Neural crest cell (in vitro differentiated cells): ENCODE measurements around the gene AUTS2. TPM values are rescaled to one million over a fixed set of nuclear protein-coding genes. Genes with fewer than 3 reads are reported as not detected.

ENCODE experiments used
- DNase-seq: peaks from one replicate; pipeline ENCODE4 v3.0.0; 2021; ENCODE audit warnings: low read depth, mixed read lengths, low spot score
- H3K27ac Mint-ChIP-seq: one replicate; pipeline ENCODE4 v1.8.0; 2021; ENCODE audit warnings: mild to moderate bottlenecking, mixed read lengths; ENCODE audit not compliant: unreplicated experiment
- H3K27me3 Mint-ChIP-seq: 2 replicates; pipeline ENCODE4 v1.8.0; 2021; ENCODE audit warnings: low read depth, mild to moderate bottlenecking, mixed read lengths
- H3K36me3 Mint-ChIP-seq: 2 replicates; pipeline ENCODE4 v1.8.0; 2021; ENCODE audit warnings: low read depth, mild to moderate bottlenecking, mixed read lengths
- H3K4me1 Mint-ChIP-seq: 2 replicates; pipeline ENCODE4 v1.8.0; 2021; ENCODE audit warnings: mixed read lengths
- H3K4me3 Mint-ChIP-seq: one replicate; pipeline ENCODE4 v1.8.0; 2021; ENCODE audit warnings: mild to moderate bottlenecking, mixed read lengths
- H3K9me3 Mint-ChIP-seq: 2 replicates; pipeline ENCODE4 v1.8.0; 2021; ENCODE audit warnings: mixed read lengths
- total RNA-seq: library from RNA; stranded (reverse); gene quantifications from 2 replicates; pipeline ENCODE4 v1.2.1, GENCODE V29; 2021
- TF ChIP-seq, protein P1 (sequence below): fragments of 200-600 bp; sonication (generic); conservative IDR thresholded peaks from 2 replicates; pipeline ENCODE4 v1.5.0; 2021; ENCODE audit warnings: antibody characterized with exemption, mild to moderate bottlenecking

AUTS2 gene
- total RNA-seq, 1 donor from 2014 or later = 152 TPM

- no peaks in the 10 kb centered on the region for H3K27me3 Mint-ChIP-seq
- TF ChIP-seq, protein P1, sequence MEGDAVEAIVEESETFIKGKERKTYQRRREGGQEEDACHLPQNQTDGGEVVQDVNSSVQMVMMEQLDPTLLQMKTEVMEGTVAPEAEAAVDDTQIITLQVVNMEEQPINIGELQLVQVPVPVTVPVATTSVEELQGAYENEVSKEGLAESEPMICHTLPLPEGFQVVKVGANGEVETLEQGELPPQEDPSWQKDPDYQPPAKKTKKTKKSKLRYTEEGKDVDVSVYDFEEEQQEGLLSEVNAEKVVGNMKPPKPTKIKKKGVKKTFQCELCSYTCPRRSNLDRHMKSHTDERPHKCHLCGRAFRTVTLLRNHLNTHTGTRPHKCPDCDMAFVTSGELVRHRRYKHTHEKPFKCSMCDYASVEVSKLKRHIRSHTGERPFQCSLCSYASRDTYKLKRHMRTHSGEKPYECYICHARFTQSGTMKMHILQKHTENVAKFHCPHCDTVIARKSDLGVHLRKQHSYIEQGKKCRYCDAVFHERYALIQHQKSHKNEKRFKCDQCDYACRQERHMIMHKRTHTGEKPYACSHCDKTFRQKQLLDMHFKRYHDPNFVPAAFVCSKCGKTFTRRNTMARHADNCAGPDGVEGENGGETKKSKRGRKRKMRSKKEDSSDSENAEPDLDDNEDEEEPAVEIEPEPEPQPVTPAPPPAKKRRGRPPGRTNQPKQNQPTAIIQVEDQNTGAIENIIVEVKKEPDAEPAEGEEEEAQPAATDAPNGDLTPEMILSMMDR = no peak
- H3K36me3 Mint-ChIP-seq = no peaks in the 10 kb centered on the region
- H3K9me3 Mint-ChIP-seq = no peaks in the 10 kb centered on the region
- H3K27ac Mint-ChIP-seq = no peak overlapping the region
- peaks cover 11% of the 10 kb centered on the region for H3K4me1 Mint-ChIP-seq
- DNase-seq = no peak
- no peak overlapping the region for H3K4me3 Mint-ChIP-seq
Observed at GRCh38 chr7:69804962-69805361, 206.7 kb downstream of the AUTS2 start.

GRCh38 chr7:69808391-69808790 lies 210.1 kb downstream of the AUTS2 start:
- Mint-ChIP-seq H3K27me3 (peaks cover 6% of the 10 kb centered on the region), H3K27ac (no peak overlapping the region), H3K4me3 (no peak overlapping the region), H3K36me3 (no peaks in the 10 kb centered on the region), H3K9me3 (no peaks in the 10 kb centered on the region), H3K4me1 (peaks cover 12% of the 10 kb centered on the region)
- DNase-seq = no peak
- TF ChIP-seq, protein P1 = no peak

GRCh38 chr7:69811476-69812308 lies 213.4 kb downstream of the AUTS2 start:
- TF ChIP-seq, protein P1 = no peak
- Mint-ChIP-seq H3K9me3 (no peaks in the 10 kb centered on the region), H3K36me3 (no peaks in the 10 kb centered on the region), H3K27ac (no peak overlapping the region), H3K4me3 (no peak overlapping the region), H3K4me1 (peaks cover 34% of the 10 kb centered on the region), H3K27me3 (peaks cover 6% of the 10 kb centered on the region)
- no peak for DNase-seq

- Mint-ChIP-seq H3K4me1 (peaks cover 40% of the 10 kb centered on the region), H3K27me3 (peaks cover 6% of the 10 kb centered on the region), H3K4me3 (no peak overlapping the region), H3K36me3 (no peaks in the 10 kb centered on the region), H3K27ac (no peak overlapping the region), H3K9me3 (no peaks in the 10 kb centered on the region)
- TF ChIP-seq, protein P1 = no peak
- DNase-seq = no peak
Observed at GRCh38 chr7:69812756-69813155, 214.5 kb downstream of the AUTS2 start.

GRCh38 chr7:69813637-69814240 lies 215.5 kb downstream of the AUTS2 start:
- H3K36me3 Mint-ChIP-seq = no peaks in the 10 kb centered on the region
- TF ChIP-seq, protein P1 = no peak
- peaks cover 6% of the 10 kb centered on the region for H3K27me3 Mint-ChIP-seq
- DNase-seq = no peak
- no peak overlapping the region for H3K4me3 Mint-ChIP-seq
- H3K9me3 Mint-ChIP-seq = no peaks in the 10 kb centered on the region
- peaks cover 50% of the 10 kb centered on the region for H3K4me1 Mint-ChIP-seq
- no peak overlapping the region for H3K27ac Mint-ChIP-seq
